ENCODE results near the gene C4orf50.

The C4orf50 gene

DNA sequence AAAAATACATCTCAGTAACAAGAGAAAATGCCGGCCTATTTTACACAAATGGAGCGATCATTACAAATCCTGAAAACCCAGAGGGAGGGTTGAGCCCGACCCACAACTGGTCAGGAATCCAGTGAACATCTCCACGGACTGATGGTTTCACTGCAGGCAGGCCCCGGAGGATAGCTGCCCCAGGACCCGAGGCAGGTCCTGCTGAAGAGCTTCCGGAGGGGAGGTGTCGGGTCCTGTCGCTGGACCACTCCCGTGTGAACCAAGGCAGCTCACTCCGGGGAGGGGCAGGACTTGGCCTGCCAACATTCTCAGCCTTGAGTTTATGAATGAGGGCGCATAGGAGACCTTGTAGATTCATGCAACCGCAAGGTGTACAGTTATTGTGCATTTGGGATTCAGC is 120.6 kb downstream of the C4orf50 start:
- Histone ChIP-seq H3K79me2 (ENCODE audit: low read length) (no peaks in the 10 kb centered on the region), H3K4me1 (ENCODE audit: low read length) (no peaks in the 10 kb centered on the region), H3K9me3 (ENCODE audit: insufficient read depth, low read length) (no peaks in the 10 kb centered on the region), H3K36me3 (replicated peaks; ENCODE audit: low read depth, low read length) (no peaks in the 10 kb centered on the region), H2AFZ (ENCODE audit: low read depth, low read length) (no peak overlapping the region), H3K4me3 (ENCODE audit: low read length) (no peak overlapping the region), H3K4me2 (ENCODE audit: low read length) (no peak overlapping the region), H3K27ac (ENCODE audit: low read length) (no peak overlapping the region), H3K9ac (ENCODE audit: low read length) (no peak overlapping the region), H4K20me1 (ENCODE audit: insufficient read depth, low read length) (no peaks in the 10 kb centered on the region), H3K27me3 (ENCODE audit: low read depth, low read length) (peaks cover 8% of the 10 kb centered on the region)
- TF ChIP-seq, protein P1, sequence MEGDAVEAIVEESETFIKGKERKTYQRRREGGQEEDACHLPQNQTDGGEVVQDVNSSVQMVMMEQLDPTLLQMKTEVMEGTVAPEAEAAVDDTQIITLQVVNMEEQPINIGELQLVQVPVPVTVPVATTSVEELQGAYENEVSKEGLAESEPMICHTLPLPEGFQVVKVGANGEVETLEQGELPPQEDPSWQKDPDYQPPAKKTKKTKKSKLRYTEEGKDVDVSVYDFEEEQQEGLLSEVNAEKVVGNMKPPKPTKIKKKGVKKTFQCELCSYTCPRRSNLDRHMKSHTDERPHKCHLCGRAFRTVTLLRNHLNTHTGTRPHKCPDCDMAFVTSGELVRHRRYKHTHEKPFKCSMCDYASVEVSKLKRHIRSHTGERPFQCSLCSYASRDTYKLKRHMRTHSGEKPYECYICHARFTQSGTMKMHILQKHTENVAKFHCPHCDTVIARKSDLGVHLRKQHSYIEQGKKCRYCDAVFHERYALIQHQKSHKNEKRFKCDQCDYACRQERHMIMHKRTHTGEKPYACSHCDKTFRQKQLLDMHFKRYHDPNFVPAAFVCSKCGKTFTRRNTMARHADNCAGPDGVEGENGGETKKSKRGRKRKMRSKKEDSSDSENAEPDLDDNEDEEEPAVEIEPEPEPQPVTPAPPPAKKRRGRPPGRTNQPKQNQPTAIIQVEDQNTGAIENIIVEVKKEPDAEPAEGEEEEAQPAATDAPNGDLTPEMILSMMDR (IDR thresholded peaks at IDR 0.05; ENCODE audit: low read depth, low read length): no peak
- no peak for TF ChIP-seq EZH2phosphoT487 (IDR thresholded peaks at IDR 0.05; ENCODE audit: low read depth)

DNA sequence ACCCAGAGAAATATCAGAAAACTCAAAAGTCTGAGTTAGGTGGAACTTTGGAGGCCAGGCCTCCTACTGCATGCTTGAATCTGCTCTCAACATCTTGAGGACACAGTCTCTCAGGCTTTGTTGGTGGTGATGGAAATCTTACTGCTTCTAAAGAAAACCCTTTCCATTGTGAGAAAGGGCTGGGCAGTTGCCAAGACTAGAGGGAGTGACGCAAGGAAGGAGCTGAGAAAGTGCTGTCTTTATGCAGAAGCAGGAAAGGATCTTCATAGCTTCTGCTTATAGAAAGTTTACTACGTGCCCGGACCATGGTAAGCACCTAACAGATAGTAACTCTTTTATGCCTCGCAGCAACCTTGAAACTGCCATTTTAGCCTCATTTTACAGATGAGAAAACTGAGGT is 122.9 kb downstream of the C4orf50 start:
- Histone ChIP-seq H3K9me3 (ENCODE audit: insufficient read depth, low read length) (no peaks in the 10 kb centered on the region), H3K4me1 (ENCODE audit: low read length) (no peaks in the 10 kb centered on the region)

DNA sequence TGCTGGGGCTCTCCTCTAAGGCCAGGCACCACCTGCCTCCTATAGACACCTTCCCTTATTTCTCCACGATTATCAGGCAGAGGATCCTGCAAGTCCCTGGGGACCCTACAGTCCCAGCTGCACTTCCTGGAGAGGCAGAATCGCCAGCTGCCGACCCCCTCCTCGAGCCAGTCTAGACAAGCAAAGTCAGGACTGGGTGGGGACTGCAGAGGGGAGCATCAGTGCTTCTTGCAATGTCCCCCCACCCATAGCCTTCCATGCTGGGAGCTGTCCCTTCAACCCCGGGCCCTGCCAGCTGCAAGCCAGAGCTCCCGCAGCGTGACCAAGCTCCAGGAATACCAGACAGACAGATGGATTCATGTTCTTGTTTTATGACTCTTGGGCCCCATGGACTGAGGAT is 124.0 kb downstream of the C4orf50 start:
- H2AFZ ChIP-seq (ENCODE audit: low read depth, low read length): no peak overlapping the region
- H3K9me3 ChIP-seq (ENCODE audit: insufficient read depth, low read length): no peaks in the 10 kb centered on the region
- H3K79me2 ChIP-seq (ENCODE audit: low read length): no peaks in the 10 kb centered on the region
- no peaks in the 10 kb centered on the region for H3K36me3 ChIP-seq (replicated peaks; ENCODE audit: low read depth, low read length)
- H3K4me1 ChIP-seq (ENCODE audit: low read length): no peaks in the 10 kb centered on the region
- no peak for TF ChIP-seq EZH2phosphoT487 (IDR thresholded peaks at IDR 0.05; ENCODE audit: low read depth)
- TF ChIP-seq, protein P1 (IDR thresholded peaks at IDR 0.05; ENCODE audit: low read depth, low read length): no peak
- H3K9ac ChIP-seq (ENCODE audit: low read length): no peak overlapping the region
- no peak overlapping the region for H3K27ac ChIP-seq (ENCODE audit: low read length)
- H3K4me3 ChIP-seq (ENCODE audit: low read length): no peak overlapping the region
- H3K4me2 ChIP-seq (ENCODE audit: low read length): no peak overlapping the region
- H4K20me1 ChIP-seq (ENCODE audit: insufficient read depth, low read length): no peaks in the 10 kb centered on the region
- H3K27me3 ChIP-seq (ENCODE audit: low read depth, low read length): peaks cover 3% of the 10 kb centered on the region; the same call in 1 of the 2 replicates

More for the DNA sequence above, 122.9 kb downstream of the C4orf50 start:
- TF ChIP-seq, protein P1 (IDR thresholded peaks at IDR 0.05; ENCODE audit: low read depth, low read length): no peak
- TF ChIP-seq EZH2phosphoT487 (IDR thresholded peaks at IDR 0.05; ENCODE audit: low read depth): no peak
- Histone ChIP-seq H3K27ac (ENCODE audit: low read length) (no peak overlapping the region), H4K20me1 (ENCODE audit: insufficient read depth, low read length) (no peaks in the 10 kb centered on the region), H3K36me3 (replicated peaks; ENCODE audit: low read depth, low read length) (no peaks in the 10 kb centered on the region), H3K9ac (ENCODE audit: low read length) (no peak overlapping the region), H3K4me2 (ENCODE audit: low read length) (no peak overlapping the region), H2AFZ (ENCODE audit: low read depth, low read length) (no peak overlapping the region), H3K4me3 (ENCODE audit: low read length) (no peak overlapping the region), H3K79me2 (ENCODE audit: low read length) (no peaks in the 10 kb centered on the region), H3K27me3 (ENCODE audit: low read depth, low read length) (peaks cover 8% of the 10 kb centered on the region)

DNA sequence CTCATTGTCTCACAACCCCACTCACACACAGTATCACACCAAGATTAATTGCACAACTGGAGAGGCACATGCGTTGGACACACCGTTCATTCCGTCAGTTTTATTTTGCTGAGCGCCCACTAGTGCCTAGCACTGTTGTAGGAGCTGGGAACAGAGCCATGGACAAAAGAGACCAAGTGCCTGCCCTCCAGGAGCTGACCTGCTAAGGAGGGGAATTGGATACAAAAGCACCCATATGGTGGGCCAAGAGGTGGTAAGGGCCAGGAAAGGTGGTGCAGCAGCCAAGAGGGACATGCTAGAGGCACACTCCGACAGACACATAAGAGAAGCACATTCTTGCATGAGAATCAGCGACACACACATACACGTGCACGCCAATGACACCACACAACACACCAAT is 124.6 kb downstream of the C4orf50 start:
- H3K9me3 ChIP-seq (ENCODE audit: insufficient read depth, low read length): no peaks in the 10 kb centered on the region
- H3K27ac ChIP-seq (ENCODE audit: low read length): no peak overlapping the region
- no peaks in the 10 kb centered on the region for H3K4me1 ChIP-seq (ENCODE audit: low read length)
- no peaks in the 10 kb centered on the region for H4K20me1 ChIP-seq (ENCODE audit: insufficient read depth, low read length)
- TF ChIP-seq, protein P1 (IDR thresholded peaks at IDR 0.05; ENCODE audit: low read depth, low read length): no peak
- no peak for TF ChIP-seq EZH2phosphoT487 (IDR thresholded peaks at IDR 0.05; ENCODE audit: low read depth)
- H3K27me3 ChIP-seq (ENCODE audit: low read depth, low read length): no peaks in the 10 kb centered on the region
- H3K79me2 ChIP-seq (ENCODE audit: low read length): no peaks in the 10 kb centered on the region
- no peak overlapping the region for H2AFZ ChIP-seq (ENCODE audit: low read depth, low read length)
- no peak overlapping the region for H3K4me2 ChIP-seq (ENCODE audit: low read length)
- no peak overlapping the region for H3K9ac ChIP-seq (ENCODE audit: low read length)
- no peak overlapping the region for H3K4me3 ChIP-seq (ENCODE audit: low read length)
- H3K36me3 ChIP-seq (replicated peaks; ENCODE audit: low read depth, low read length): no peaks in the 10 kb centered on the region
